HS-5 (cell line): ENCODE results near the gene STUM.

Source experiments
- DNase-seq: peaks from one replicate; pipeline ENCODE4 v3.0.0-alpha.2; 2012; ENCODE audit warnings: low read depth

The STUM gene

GRCh38 chr1:226654046-226654667, 105.6 kb downstream of the STUM start:
- no peak for DNase-seq

GRCh38 chr1:226654668-226655055, 106.1 kb downstream of the STUM start:
- DNase-seq: no peak

GRCh38 chr1:226655251-226656163, 106.9 kb downstream of the STUM start:
- DNase-seq: no peak

GRCh38 chr1:226656201-226656600, 107.6 kb downstream of the STUM start:
- DNase-seq: no peak

GRCh38 chr1:226656601-226657277, 108.2 kb downstream of the STUM start:
- peak; percentile 80 for DNase-seq

- DNase-seq: no peak
These were observed 109.5 kb downstream of the STUM start for GRCh38 chr1:226657895-226658545.

- DNase-seq: no peak
These were observed 110.1 kb downstream of the STUM start for GRCh38 chr1:226658546-226659125.
